ENCODE measurements around the gene RIMS4. TPM values are rescaled to one million over a fixed set of nuclear protein-coding genes. Genes with fewer than 3 reads are reported as not detected.

RIMS4 gene
- total and polyA plus RNA-seq, 10 of the 15 experiments (the other 5 are each of a cell fraction or from before 2014, with no cell fraction given), result under 0.01 to 0.07 (median 0.05) TPM; not detected in 5

DNA sequence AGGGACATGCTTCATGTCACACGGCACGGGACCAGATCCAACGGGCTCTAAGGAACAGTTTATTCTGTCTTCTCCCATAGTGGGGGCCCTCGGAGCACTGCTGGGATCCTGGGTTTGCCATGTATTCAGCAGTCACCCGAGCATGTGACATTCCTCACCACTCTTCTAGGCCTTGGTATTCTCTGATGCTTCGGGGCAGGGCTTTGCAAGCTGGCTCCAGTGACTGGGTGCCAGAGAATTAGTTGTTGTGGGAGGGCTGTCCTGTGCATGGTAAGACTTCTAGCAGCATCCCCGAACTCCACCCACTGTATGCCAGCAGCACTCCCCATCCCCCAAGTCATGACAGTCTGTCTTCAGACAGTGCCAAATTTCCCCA is 89.7 kb downstream of the RIMS4 start:
- RAD21 ChIA-PET (ENCODE audit: unreplicated experiment), result no interaction called here
- in situ Hi-C loops (cut with MboI) (no loop called here), intact Hi-C loops (cut with micrococcal nuclease; ENCODE audit: unreplicated experiment) (no loop called here)
- Histone ChIP-seq H3K9ac (ENCODE audit: control insufficient read depth, insufficient read depth, low read length) (no peak overlapping the region), H3K36me3 (ENCODE audit: control insufficient read depth in 2 of 2, insufficient read depth in 2 of 2, low read length in 1 of 2) (no peaks in the 10 kb centered on the region), H3K27me3 (replicated peaks in 1 of 2; ENCODE audit: control insufficient read depth in 2 of 2, insufficient read depth in 2 of 2, low read length in 1 of 2) (peaks cover 0 to 1% of the 10 kb centered on the region in 2 experiments; a peak in 2 of 4 replicates), H3K79me2 (ENCODE audit: control insufficient read depth, insufficient read depth, low read length) (no peaks in the 10 kb centered on the region), H3K4me3 (no peak overlapping the region), H3K27ac (ENCODE audit: control insufficient read depth, insufficient read depth) (no peak overlapping the region), H3K4me2 (ENCODE audit: control insufficient read depth, insufficient read depth) (no peak overlapping the region), H3K9me3 (replicated peaks; ENCODE audit: control insufficient read depth, insufficient read depth, low read length) (no peaks in the 10 kb centered on the region), H3K4me1 (ENCODE audit: control insufficient read depth, insufficient read depth, low read length) (no peaks in the 10 kb centered on the region), H4K20me1 (ENCODE audit: control insufficient read depth, insufficient read depth) (no peaks in the 10 kb centered on the region), H2AFZ (ENCODE audit: control insufficient read depth, low read depth, low read length) (no peak overlapping the region)
- TF ChIP-seq ZBED1 (IDR thresholded peaks at IDR 0.05; ENCODE audit: borderline replicate concordance), result no peak
- SMC1A ChIA-PET (ENCODE audit: uncharacterized antibody, unreplicated experiment), result no interaction called here
- WGBS (ENCODE audit: insufficient coverage, insufficient replicate concordance, low lambda C conversion rate, missing lambda C conversion rate), result under 1% methylated on average over 7 of the region's 7 CpGs
- FAIRE-seq (no peak), DNase-seq (ENCODE audit: low read depth, low spot score) (no peak), ATAC-seq (no peak)
- CTCF ChIA-PET, result interaction anchor here (1.6 kb wide), 1 partner anchor 12 kb away, joined by 8 read pairs; no protein-coding TSS in a partner anchor
- no TSS peak for BruUV-seq (replicated peaks)
- POLR2A ChIA-PET, result no interaction called here

DNA sequence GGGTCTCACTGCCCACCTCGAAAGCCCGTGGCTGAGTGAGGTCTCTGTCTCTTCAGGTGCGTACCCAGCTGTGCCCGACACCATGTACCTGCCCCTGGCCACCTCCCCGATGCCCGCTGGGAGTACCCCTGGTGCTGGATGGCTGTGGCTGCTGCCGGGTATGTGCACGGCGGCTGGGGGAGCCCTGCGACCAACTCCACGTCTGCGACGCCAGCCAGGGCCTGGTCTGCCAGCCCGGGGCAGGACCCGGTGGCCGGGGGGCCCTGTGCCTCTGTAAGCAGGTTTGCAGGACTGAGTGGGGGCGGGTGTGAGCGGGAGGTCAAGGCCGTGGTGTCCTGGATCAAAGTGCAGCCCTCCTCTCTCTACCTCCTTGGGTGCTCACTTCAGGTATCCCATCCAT is 90.5 kb downstream of the RIMS4 start:
- no peak for ATAC-seq

More for the DNA sequence above, 90.5 kb downstream of the RIMS4 start:
- WGBS (ENCODE audit: insufficient coverage, insufficient replicate concordance, low lambda C conversion rate, missing lambda C conversion rate), result 31% methylated on average over 19 of the region's 19 CpGs
- RAD21 ChIA-PET (ENCODE audit: unreplicated experiment), result no interaction called here
- H3K4me1 ChIP-seq (ENCODE audit: control insufficient read depth, insufficient read depth, low read length), result no peaks in the 10 kb centered on the region
- SMC1A ChIA-PET (ENCODE audit: uncharacterized antibody, unreplicated experiment), result no interaction called here
- H3K79me2 ChIP-seq (ENCODE audit: control insufficient read depth, insufficient read depth, low read length), result no peaks in the 10 kb centered on the region
- H4K20me1 ChIP-seq (ENCODE audit: control insufficient read depth, insufficient read depth), result no peaks in the 10 kb centered on the region
- no peaks in the 10 kb centered on the region for H3K36me3 ChIP-seq (ENCODE audit: control insufficient read depth in 2 of 2, insufficient read depth in 2 of 2, low read length in 1 of 2)
- no peak overlapping the region for H3K4me2 ChIP-seq (ENCODE audit: control insufficient read depth, insufficient read depth)
- H3K9ac ChIP-seq (ENCODE audit: control insufficient read depth, insufficient read depth, low read length), result no peak overlapping the region
- CTCF ChIA-PET, result no interaction called here
- POLR2A ChIA-PET, result no interaction called here
- no TSS peak for BruUV-seq (replicated peaks)
- intact Hi-C loops (cut with micrococcal nuclease; ENCODE audit: unreplicated experiment), result no loop called here
- H3K27ac ChIP-seq (ENCODE audit: control insufficient read depth, insufficient read depth), result no peak overlapping the region
- FAIRE-seq, result no peak
- DNase-seq (ENCODE audit: low read depth, low spot score), result no peak
- peaks cover 0 to 1% of the 10 kb centered on the region in 2 experiments; a peak in 2 of 4 replicates for H3K27me3 ChIP-seq (replicated peaks in 1 of 2; ENCODE audit: control insufficient read depth in 2 of 2, insufficient read depth in 2 of 2, low read length in 1 of 2)
- H3K9me3 ChIP-seq (replicated peaks; ENCODE audit: control insufficient read depth, insufficient read depth, low read length), result no peaks in the 10 kb centered on the region
- no peak overlapping the region for H3K4me3 ChIP-seq
- TF ChIP-seq, protein P1, sequence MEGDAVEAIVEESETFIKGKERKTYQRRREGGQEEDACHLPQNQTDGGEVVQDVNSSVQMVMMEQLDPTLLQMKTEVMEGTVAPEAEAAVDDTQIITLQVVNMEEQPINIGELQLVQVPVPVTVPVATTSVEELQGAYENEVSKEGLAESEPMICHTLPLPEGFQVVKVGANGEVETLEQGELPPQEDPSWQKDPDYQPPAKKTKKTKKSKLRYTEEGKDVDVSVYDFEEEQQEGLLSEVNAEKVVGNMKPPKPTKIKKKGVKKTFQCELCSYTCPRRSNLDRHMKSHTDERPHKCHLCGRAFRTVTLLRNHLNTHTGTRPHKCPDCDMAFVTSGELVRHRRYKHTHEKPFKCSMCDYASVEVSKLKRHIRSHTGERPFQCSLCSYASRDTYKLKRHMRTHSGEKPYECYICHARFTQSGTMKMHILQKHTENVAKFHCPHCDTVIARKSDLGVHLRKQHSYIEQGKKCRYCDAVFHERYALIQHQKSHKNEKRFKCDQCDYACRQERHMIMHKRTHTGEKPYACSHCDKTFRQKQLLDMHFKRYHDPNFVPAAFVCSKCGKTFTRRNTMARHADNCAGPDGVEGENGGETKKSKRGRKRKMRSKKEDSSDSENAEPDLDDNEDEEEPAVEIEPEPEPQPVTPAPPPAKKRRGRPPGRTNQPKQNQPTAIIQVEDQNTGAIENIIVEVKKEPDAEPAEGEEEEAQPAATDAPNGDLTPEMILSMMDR (IDR thresholded peaks at IDR 0.05 in 2 of 3, conservative IDR thresholded peaks at IDR 0.05 in 1 of 3; ENCODE audit: control insufficient read depth in 2 of 3, extremely low read depth in 1 of 3, insufficient read depth in 1 of 3, low read depth in 3 of 3, low read length in 3 of 3), result no peak
- no peak for TF ChIP-seq ZNF384 (IDR thresholded peaks at IDR 0.05; ENCODE audit: borderline replicate concordance, low read depth, low read length)
- no peak overlapping the region for H2AFZ ChIP-seq (ENCODE audit: control insufficient read depth, low read depth, low read length)
- in situ Hi-C loops (cut with MboI), result no loop called here
